ENCODE results near the gene POP7.

DNA sequence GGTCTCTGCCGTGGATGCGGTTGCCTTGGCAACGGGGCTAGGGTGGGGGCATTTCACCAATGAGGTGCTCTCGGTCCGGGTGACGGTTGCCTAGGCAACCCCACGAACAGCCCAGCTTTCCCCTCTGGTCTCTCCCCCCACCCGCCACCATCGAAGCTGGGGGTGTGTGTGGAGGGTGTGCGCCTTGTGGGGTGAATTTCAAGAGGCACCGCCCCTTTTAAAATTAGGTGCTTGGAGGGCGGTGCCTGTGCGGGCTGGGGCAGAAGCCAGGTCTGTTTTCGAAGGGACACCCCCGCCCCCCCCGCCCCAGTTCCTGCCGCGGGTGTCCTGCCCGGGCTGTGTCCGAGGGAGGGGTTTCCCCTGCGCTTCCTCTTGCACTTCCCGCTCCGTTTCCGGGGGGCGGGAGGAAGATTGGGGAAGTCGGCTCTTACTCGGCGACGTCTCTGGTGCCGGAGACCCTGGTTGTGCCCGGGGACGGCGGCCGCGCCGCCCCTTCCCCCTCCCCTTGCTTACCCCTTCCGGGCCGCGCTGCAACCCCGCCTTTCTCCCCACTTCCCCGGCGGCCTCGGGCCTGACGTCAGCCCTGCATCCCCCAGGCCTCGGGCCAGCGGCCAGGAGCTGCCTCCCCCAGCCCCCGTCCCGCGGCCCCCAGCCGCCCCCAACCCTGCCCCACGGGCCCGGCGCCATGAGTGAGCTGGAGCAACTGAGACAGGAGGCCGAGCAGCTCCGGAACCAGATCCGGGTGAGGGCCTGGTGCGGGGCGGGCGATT, 30.2 kb upstream of the POP7 start:
- TF ChIP-seq, protein P1, sequence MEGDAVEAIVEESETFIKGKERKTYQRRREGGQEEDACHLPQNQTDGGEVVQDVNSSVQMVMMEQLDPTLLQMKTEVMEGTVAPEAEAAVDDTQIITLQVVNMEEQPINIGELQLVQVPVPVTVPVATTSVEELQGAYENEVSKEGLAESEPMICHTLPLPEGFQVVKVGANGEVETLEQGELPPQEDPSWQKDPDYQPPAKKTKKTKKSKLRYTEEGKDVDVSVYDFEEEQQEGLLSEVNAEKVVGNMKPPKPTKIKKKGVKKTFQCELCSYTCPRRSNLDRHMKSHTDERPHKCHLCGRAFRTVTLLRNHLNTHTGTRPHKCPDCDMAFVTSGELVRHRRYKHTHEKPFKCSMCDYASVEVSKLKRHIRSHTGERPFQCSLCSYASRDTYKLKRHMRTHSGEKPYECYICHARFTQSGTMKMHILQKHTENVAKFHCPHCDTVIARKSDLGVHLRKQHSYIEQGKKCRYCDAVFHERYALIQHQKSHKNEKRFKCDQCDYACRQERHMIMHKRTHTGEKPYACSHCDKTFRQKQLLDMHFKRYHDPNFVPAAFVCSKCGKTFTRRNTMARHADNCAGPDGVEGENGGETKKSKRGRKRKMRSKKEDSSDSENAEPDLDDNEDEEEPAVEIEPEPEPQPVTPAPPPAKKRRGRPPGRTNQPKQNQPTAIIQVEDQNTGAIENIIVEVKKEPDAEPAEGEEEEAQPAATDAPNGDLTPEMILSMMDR (IDR thresholded peaks at IDR 0.05): no peak
- no peak for TF ChIP-seq ZFX (IDR thresholded peaks at IDR 0.05; ENCODE audit: borderline replicate concordance)
